ENCODE measurements around the gene NRARP. TPM values are rescaled to one million over a fixed set of nuclear protein-coding genes. Genes with fewer than 3 reads are reported as not detected.

The NRARP gene
- total and polyA plus RNA-seq, 2 donors from 2014 or later = 1.7 to 4.7 TPM

GRCh38 chr9:137293482-137294090 lies 8.5 kb downstream of the NRARP start:
- DNase-seq (peak in 4 of 5 donors; percentile 21 to 72 (median 48)), FAIRE-seq (no peak)
- intact Hi-C loops (cut with DNase I) = loop anchor here (10.0 kb wide), 1 partner anchor 231 kb away; no protein-coding TSS in a partner anchor
- H3K4me1 ChIP-seq (ENCODE audit: control insufficient read depth in 2 of 3, insufficient read depth in 2 of 3, low read depth in 1 of 3, low read length in 3 of 3) = peaks cover 0 to 6% (median 0%) of the 10 kb centered on the region in 3 donors
- H3K4me3 ChIP-seq (ENCODE audit: low read length in 3 of 3) = peak overlapping the region in 1 of 3 donors; percentile 30
- H3K36me3 ChIP-seq (ENCODE audit: control insufficient read depth in 2 of 3, insufficient read depth in 3 of 3, low read length in 3 of 3) = no peaks in the 10 kb centered on the region
- no peak for TF ChIP-seq CTCF (IDR thresholded peaks at IDR 0.05; ENCODE audit: borderline replicate concordance, extremely low read depth, insufficient read depth)
- peak overlapping the region in 1 of 2 donors; percentile 9 for H3K27ac ChIP-seq (ENCODE audit: low read depth in 2 of 2, low read length in 2 of 2)
- no peak overlapping the region for H3K9ac ChIP-seq (ENCODE audit: low read length in 3 of 3)
- peaks cover 0 to 4% (median 0%) of the 10 kb centered on the region in 3 donors for H3K9me3 ChIP-seq (ENCODE audit: control insufficient read depth in 2 of 3, insufficient read depth in 1 of 3, low read length in 3 of 3)
- no peaks in the 10 kb centered on the region for H3K27me3 ChIP-seq (ENCODE audit: control insufficient read depth, insufficient read depth, low read length)

- Histone ChIP-seq H3K27me3 (ENCODE audit: control insufficient read depth, insufficient read depth, low read length) (no peaks in the 10 kb centered on the region), H3K4me1 (ENCODE audit: control insufficient read depth in 2 of 3, insufficient read depth in 2 of 3, low read depth in 1 of 3, low read length in 3 of 3) (peaks cover 0 to 6% (median 0%) of the 10 kb centered on the region in 3 donors), H3K9me3 (ENCODE audit: control insufficient read depth in 2 of 3, insufficient read depth in 1 of 3, low read length in 3 of 3) (peaks cover 0 to 4% (median 0%) of the 10 kb centered on the region in 3 donors), H3K27ac (ENCODE audit: low read depth in 2 of 2, low read length in 2 of 2) (no peak overlapping the region), H3K9ac (ENCODE audit: low read length in 3 of 3) (no peak overlapping the region), H3K36me3 (ENCODE audit: control insufficient read depth in 2 of 3, insufficient read depth in 3 of 3, low read length in 3 of 3) (no peaks in the 10 kb centered on the region), H3K4me3 (ENCODE audit: low read length in 3 of 3) (no peak overlapping the region)
- FAIRE-seq (no peak), DNase-seq (peak in 4 of 5 donors; percentile 23 to 66 (median 54))
- intact Hi-C loops (cut with DNase I) = loop anchor here (10.0 kb wide), 1 partner anchor 232 kb away; no protein-coding TSS in a partner anchor
- no peak for TF ChIP-seq CTCF (IDR thresholded peaks at IDR 0.05; ENCODE audit: borderline replicate concordance, extremely low read depth, insufficient read depth)
Measured at GRCh38 chr9:137293094-137293481, 9.0 kb downstream of the NRARP start.

- H3K9me3 ChIP-seq (ENCODE audit: control insufficient read depth in 2 of 3, insufficient read depth in 1 of 3, low read length in 3 of 3) = no peaks in the 10 kb centered on the region
- no peaks in the 10 kb centered on the region for H3K27me3 ChIP-seq (ENCODE audit: control insufficient read depth, insufficient read depth, low read length)
- DNase-seq = peak; percentile 72 to 79 (median 76)
- no peak for FAIRE-seq
- intact Hi-C loops (cut with DNase I) = no loop called here
- H3K9ac ChIP-seq (ENCODE audit: low read length in 3 of 3) = no peak overlapping the region
- no peak overlapping the region for H3K4me3 ChIP-seq (ENCODE audit: low read length in 3 of 3)
- H3K27ac ChIP-seq (ENCODE audit: low read depth in 2 of 2, low read length in 2 of 2) = no peak overlapping the region
- TF ChIP-seq CTCF (IDR thresholded peaks at IDR 0.05; ENCODE audit: borderline replicate concordance, extremely low read depth, insufficient read depth) = peak; percentile 72
- H3K36me3 ChIP-seq (ENCODE audit: control insufficient read depth in 2 of 3, insufficient read depth in 3 of 3, low read length in 3 of 3) = no peaks in the 10 kb centered on the region
- no peaks in the 10 kb centered on the region for H3K4me1 ChIP-seq (ENCODE audit: control insufficient read depth in 2 of 3, insufficient read depth in 2 of 3, low read depth in 1 of 3, low read length in 3 of 3)
Measured at GRCh38 chr9:137286975-137287383, 15.1 kb downstream of the NRARP start.

Measured in kidney (tissue), 14 donors.